Suprapubic skin (tissue), 4 donors: ENCODE results near the gene SLC15A3.

Experiments
- POLR2A ChIP-seq, 2 donors: fragments of 450-650 bp; IDR thresholded peaks; one replicate each; pipeline ENCODE4 v1.6.1; 2017; ENCODE audit warnings: antibody characterized with exemption in 2 of 2, mild to moderate bottlenecking in 2 of 2, moderate library complexity in 2 of 2
- POLR2AphosphoS5 ChIP-seq, 3 donors: sonication (generic); formaldehyde crosslinking; IDR thresholded peaks; one replicate each; pipeline ENCODE4 v1.6.1; 2017; ENCODE audit warnings: antibody characterized with exemption in 3 of 3
- TF ChIP-seq, protein P1 (sequence below), 2 donors: fragments of 200-600 bp in 1 of 2; fragments of 450-650 bp in 1 of 2; sonication (generic) in 1 of 2; IDR thresholded peaks; one replicate each; pipeline ENCODE4 v1.5.1; 2016 to 2019; ENCODE audit warnings: antibody characterized with exemption in 2 of 2, mild to moderate bottlenecking in 1 of 2, moderate library complexity in 1 of 2

DNA sequence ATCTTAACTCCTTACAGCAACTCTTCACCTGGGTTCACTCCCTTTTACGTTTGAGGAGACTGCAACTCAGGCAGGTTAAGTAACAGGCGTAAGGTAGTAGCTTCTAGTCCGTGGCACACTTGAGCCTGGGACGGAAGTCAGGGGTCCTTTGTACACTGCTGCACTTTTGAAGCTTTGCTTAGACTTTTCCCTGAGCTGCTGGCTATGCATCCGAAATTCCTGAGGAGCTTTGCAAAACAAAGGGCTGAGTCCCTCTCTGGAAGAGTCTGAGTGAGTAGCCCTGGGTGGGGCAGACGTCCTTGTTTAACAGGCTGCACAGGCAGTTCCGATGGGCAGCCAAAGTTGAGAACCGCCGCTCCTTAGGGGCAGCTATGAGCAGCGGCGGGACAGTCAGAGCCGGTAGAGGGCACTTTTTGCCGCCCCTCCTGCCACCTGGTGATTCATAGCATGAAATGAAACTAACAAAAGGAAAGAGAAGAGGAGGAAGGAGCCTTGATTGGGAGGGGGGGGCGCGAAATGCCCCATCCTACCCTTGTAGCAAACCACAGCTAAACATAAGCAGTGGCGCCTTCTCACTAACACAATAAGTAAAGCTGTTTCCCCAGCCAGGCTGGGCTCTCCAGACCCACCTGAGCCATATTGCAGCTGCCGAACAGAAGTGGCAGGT, 36.6 kb downstream of the SLC15A3 start:
- TF ChIP-seq, protein P1, sequence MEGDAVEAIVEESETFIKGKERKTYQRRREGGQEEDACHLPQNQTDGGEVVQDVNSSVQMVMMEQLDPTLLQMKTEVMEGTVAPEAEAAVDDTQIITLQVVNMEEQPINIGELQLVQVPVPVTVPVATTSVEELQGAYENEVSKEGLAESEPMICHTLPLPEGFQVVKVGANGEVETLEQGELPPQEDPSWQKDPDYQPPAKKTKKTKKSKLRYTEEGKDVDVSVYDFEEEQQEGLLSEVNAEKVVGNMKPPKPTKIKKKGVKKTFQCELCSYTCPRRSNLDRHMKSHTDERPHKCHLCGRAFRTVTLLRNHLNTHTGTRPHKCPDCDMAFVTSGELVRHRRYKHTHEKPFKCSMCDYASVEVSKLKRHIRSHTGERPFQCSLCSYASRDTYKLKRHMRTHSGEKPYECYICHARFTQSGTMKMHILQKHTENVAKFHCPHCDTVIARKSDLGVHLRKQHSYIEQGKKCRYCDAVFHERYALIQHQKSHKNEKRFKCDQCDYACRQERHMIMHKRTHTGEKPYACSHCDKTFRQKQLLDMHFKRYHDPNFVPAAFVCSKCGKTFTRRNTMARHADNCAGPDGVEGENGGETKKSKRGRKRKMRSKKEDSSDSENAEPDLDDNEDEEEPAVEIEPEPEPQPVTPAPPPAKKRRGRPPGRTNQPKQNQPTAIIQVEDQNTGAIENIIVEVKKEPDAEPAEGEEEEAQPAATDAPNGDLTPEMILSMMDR (IDR thresholded peaks at IDR 0.05), result no peak
- TF ChIP-seq POLR2AphosphoS5 (IDR thresholded peaks at IDR 0.05) (no peak), POLR2A (IDR thresholded peaks at IDR 0.05) (no peak)
